GM12865 (cell line): ENCODE data around the gene STX1A.

Source experiments
- DNase-seq: peaks from one replicate; pipeline ENCODE4 v3.0.0; 2010; ENCODE audit warnings: low read depth
- H3K4me3 ChIP-seq: 2 replicates; pipeline ENCODE4 v1.5.1; 2011; ENCODE audit warnings: mild to moderate bottlenecking, low read depth, low read length, control low read depth
- TF ChIP-seq, protein P1 (sequence below): IDR thresholded peaks from 2 replicates; pipeline ENCODE4 v1.5.1; 2011; ENCODE audit warnings: low read length, control low read depth, low read depth, inconsistent platforms; ENCODE audit not compliant: insufficient read depth; ENCODE audit errors: missing control alignments

Gene STX1A

DNA sequence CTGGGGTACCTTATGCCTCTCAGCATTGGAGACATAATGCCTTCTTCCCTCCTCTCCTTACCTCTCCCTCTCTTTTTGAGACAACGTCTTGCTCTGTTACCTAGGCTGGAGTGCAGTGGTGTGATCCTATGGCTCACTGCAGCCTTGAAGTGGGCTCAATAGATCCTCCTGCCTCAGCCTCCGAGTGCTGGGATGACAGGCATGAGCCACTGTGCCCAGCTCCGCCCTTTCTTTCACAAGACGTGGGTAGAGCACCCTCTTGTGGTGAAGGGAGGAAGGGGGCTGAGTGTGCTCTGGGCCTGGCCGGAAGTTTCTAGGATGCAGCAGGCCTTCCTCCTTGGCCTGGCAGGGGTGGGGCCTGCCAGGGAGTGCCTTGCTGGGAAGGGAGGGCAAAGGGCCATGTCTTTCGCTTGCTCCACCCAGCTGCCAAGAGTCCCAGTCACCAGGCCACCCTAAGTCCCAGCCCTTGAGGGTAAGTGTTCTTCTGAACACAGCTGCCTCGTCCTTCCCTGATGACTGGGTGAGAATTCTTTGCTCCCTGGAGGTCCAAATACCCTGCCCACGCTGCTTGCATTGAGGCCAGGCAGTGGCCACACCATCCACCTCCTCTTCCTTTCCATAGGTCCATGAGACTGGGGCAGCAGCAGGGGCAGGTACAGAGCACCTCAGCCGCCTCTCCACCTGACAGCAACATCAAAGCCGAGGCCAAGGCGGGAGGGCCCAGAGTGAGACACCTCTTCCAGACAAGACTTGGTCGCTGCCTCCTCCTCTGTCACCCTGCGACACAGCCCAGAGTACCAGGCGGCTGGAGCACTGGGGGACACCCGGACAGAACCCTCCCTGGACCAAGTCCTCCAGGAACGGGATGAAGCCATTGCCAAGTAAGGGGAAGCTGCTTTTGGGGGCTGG lies 15.4 kb upstream of the STX1A start:
- H3K4me3 ChIP-seq: no peak overlapping the region
- peak; percentile 90 for DNase-seq
- TF ChIP-seq, protein P1, sequence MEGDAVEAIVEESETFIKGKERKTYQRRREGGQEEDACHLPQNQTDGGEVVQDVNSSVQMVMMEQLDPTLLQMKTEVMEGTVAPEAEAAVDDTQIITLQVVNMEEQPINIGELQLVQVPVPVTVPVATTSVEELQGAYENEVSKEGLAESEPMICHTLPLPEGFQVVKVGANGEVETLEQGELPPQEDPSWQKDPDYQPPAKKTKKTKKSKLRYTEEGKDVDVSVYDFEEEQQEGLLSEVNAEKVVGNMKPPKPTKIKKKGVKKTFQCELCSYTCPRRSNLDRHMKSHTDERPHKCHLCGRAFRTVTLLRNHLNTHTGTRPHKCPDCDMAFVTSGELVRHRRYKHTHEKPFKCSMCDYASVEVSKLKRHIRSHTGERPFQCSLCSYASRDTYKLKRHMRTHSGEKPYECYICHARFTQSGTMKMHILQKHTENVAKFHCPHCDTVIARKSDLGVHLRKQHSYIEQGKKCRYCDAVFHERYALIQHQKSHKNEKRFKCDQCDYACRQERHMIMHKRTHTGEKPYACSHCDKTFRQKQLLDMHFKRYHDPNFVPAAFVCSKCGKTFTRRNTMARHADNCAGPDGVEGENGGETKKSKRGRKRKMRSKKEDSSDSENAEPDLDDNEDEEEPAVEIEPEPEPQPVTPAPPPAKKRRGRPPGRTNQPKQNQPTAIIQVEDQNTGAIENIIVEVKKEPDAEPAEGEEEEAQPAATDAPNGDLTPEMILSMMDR: peak; percentile 86

DNA sequence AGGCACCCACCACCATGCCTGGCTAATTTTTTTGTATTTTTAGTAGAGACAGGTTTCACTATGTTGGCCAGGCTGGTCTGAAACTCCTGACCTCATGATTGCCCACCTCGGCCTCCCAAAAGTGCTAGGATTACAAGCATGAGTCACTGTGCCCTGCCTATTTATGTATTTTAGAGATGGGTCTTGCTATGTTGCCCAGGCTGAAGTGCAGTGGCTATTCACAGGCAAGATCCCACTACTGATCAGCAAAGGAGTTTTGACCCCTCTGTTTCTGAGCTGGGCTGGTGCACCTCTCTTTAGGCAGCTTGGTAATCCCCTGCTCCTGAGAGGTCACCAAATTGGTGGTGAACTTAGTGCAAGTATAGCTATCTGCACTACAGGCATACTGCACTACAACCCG lies 12.9 kb upstream of the STX1A start:
- DNase-seq: no peak
- H3K4me3 ChIP-seq: no peak overlapping the region
- TF ChIP-seq, protein P1: no peak

DNA sequence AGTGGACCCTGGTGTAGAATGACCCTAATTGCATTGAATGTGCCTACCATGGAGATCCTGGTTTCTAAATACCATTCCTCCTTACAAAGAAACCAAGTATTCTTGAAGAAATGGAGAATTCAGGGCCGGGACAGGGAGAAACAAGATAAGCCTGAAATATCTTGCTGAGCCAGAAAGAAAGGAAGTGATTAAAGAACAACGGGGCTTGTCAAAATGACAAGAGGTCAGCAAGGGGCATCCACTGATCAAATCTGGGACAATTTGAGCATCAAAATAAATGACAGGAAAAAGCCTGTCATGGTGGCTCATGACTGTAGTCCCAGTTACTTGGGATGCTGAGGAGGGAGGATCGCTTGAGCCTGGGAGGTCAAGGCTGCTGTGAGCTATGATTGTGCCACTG lies 11.0 kb upstream of the STX1A start:
- H3K4me3 ChIP-seq: no peak overlapping the region
- TF ChIP-seq, protein P1: no peak
- DNase-seq: no peak

DNA sequence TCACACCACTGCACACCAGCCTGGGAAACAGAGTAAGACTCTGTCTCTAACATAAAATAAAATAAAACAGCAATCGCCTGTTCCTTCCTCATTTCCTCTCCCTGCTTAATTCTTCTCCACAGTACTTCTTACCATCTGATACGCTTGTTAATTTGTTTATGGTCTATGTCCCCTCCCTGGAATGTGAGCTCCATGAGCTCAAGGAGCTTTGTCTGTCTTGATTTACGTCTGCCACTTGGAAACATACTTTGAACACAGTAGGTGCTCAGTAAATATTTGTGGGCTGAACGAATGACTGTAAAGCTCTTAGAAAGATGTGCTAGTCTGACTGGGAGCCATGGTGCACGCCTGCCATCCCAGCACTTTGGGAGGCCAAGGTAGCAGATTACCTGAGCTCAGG lies 9.1 kb upstream of the STX1A start:
- TF ChIP-seq, protein P1: no peak

DNA sequence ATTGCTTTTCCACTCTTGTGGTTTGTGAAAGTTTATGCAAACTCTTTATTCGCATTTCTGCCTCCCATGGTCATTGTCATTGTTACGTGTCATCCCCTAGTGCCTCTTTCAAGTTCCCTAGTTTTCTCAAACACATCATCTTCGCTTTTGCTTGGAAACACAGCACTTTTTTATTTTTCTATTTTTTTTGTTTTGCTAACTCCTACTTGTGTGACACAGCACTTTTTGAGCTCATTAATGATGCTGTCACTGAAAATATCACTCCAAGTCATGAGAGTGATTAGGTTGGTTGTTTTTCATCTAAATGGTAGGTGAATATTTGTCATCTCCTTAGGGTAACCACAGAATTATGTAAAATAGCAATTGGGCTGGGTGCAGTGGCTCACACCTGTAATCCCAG lies 8.5 kb upstream of the STX1A start:
- DNase-seq: no peak
- TF ChIP-seq, protein P1: no peak
- H3K4me3 ChIP-seq: no peak overlapping the region

More for the DNA sequence above, 9.1 kb upstream of the STX1A start:
- H3K4me3 ChIP-seq: no peak overlapping the region
- DNase-seq: no peak

DNA sequence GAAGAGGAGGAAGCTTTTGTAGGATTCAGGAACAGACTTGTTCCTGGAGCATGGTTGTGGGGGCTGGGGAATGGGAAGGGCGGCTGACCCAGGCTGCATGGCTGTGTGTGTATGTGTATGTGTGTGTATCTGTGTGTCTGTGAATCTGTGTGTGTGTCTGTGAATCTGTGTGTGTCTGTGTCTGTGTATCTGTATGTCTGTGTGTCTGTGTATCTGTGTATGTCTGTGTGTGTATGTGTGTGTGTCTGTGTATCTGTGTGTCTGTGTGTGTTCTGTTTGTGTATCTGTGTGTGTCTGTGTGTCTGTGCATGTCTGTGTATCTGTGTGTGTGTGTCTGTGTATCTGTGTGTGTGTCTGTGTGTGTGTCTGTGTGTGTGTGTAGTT lies 6.6 kb upstream of the STX1A start:
- no peak overlapping the region for H3K4me3 ChIP-seq
- DNase-seq: no peak
- TF ChIP-seq, protein P1: no peak

DNA sequence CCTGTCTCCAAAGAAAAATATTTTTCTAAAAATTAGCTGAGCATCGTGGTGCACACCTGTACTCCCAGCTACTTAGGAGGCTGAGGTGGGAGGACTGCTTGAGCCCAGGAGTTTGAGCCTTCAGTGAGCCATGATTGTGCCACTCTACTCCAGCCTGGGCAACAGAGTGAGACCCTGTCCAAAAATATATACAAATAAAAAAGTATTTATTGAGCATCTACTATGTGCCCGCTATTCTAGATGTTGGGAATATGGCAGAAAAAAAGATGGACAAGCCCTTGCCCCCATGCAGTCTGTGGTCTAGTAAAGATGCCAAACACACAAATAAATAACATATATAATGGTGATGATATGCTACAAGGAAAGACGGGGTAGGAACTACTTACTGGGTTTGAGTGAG lies 4.3 kb upstream of the STX1A start:
- TF ChIP-seq, protein P1: no peak
- DNase-seq: no peak
- H3K4me3 ChIP-seq: no peak overlapping the region
